Measurements from ENCODE around the gene IGSF3. TPM values are rescaled to one million over a fixed set of nuclear protein-coding genes. Genes with fewer than 3 reads are reported as not detected.
"Not testable (repeated sequence)": the region's sequence is repeated elsewhere in the genome, so short reads cannot be mapped to it uniquely, and the experiment has no call there.

The IGSF3 gene
- total and polyA plus RNA-seq, 7 experiments from 2014 or later = 0.04 to 0.63 (median 0.16) TPM; not detected in 3

- Mint-ChIP-seq H3K4me1 (peaks cover 0 to 11% (median 5%) of the 10 kb centered on the region in 7 donors), H3K27me3 (peaks cover 10 to 28% (median 19%) of the 10 kb centered on the region in 5 donors)
- H3K36me3 Mint-ChIP-seq; H3K4me3 Mint-ChIP-seq; POLR2A ChIA-PET; intact Hi-C loops (cut with micrococcal nuclease); H3K9me3 Mint-ChIP-seq; ATAC-seq; H3K27ac Mint-ChIP-seq; H3K27me3 ChIP-seq (ENCODE audit: control insufficient read depth in 2 of 2, insufficient read depth in 2 of 2, low read length in 2 of 2); CTCF ChIA-PET; H3K9me3 ChIP-seq (ENCODE audit: control insufficient read depth in 2 of 3, low read length in 3 of 3); H3K27ac ChIP-seq (ENCODE audit: low read depth, low read length); DNase-seq; H3K36me3 ChIP-seq (ENCODE audit: control insufficient read depth in 2 of 3, insufficient read depth in 3 of 3, low read length in 3 of 3); H3K4me3 ChIP-seq (ENCODE audit: low read length); H3K4me1 ChIP-seq (ENCODE audit: control insufficient read depth in 2 of 2, insufficient read depth in 2 of 2, low read length in 2 of 2): not testable (repeated sequence)
Measured at GRCh38 chr1:116647186-116647585, 20.3 kb downstream of the IGSF3 start.

DNA sequence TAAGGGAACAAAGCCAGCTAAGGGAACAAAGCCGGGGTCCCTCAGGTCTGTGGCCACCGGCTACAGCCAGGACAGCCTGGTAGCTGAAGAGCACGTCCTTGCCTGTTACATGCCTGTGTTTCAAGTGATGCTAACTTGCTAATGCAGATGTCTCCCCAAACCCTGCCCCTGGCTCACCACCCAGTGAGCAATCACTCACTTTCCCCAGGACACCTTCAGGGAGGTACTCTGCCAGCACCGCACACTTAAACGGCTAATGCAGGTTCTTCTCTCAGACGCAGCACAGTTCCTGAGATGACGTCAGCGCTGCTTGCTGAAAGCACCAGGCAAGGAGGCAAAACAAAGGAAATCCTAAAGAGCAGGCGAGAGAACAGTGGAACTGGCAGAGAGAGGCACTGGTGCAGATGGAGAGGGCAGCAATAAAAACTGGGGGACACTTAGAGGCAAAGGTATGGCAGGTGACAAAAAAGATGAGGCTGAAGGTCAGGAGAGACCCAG is 20.8 kb downstream of the IGSF3 start:
- H3K4me3 ChIP-seq (ENCODE audit: low read length); H3K27ac ChIP-seq (ENCODE audit: low read depth, low read length); intact Hi-C loops (cut with micrococcal nuclease); CTCF ChIA-PET; DNase-seq; H3K9me3 Mint-ChIP-seq; POLR2A ChIA-PET; H3K27ac Mint-ChIP-seq; H3K4me1 ChIP-seq (ENCODE audit: control insufficient read depth in 2 of 2, insufficient read depth in 2 of 2, low read length in 2 of 2); H3K27me3 ChIP-seq (ENCODE audit: control insufficient read depth in 2 of 2, insufficient read depth in 2 of 2, low read length in 2 of 2); H3K36me3 Mint-ChIP-seq; ATAC-seq; H3K9me3 ChIP-seq (ENCODE audit: control insufficient read depth in 2 of 3, low read length in 3 of 3); H3K36me3 ChIP-seq (ENCODE audit: control insufficient read depth in 2 of 3, insufficient read depth in 3 of 3, low read length in 3 of 3): not testable (repeated sequence)
- Mint-ChIP-seq H3K4me3 (peak overlapping the region in 8 of 10 donors; percentile 2 to 61 (median 32)), H3K4me1 (peaks cover 0 to 11% (median 5%) of the 10 kb centered on the region in 7 donors), H3K27me3 (peaks cover 10 to 23% (median 16%) of the 10 kb centered on the region in 5 donors)

DNA sequence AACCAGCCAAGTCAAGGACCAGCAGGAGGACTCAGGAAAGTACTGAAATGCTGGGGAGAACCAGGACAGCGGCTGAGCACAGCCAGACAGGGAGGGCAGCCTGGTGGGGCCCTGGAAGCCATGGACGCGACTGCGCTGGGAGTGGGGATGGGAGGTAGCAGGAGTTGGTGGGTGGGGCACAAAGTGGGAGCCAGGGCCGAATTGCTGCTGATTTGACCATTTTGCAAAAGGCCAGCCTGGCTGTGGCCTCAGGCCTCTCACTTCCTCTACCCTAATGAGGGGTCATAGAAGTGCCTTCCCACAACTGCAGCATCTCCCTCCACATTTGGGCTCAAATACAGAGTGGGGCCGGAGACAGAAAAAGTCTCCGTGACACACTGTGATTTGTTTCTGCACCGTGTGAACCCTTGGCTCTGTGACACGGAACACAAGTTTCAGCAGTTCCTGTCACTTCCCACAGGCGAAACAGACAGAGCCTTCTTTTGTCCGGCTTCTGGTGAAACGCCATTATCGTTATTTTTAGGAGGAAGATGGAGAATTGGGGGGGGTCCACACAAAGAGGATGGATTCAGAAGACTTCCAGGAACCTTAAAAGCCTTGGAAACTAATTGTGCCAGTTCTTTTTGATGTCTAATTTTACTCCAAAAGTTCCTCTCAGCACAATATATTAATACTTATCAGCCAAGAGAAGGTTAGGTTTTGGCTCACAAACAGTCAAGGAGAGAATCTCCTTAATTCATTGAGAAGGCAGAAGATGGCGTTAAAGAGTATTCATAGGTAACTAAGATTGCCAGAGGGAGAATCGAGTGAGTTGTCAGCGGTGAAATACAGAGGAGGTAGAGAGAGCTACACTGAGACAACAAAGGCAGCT is 21.5 kb downstream of the IGSF3 start:
- H3K4me3 ChIP-seq (ENCODE audit: low read length); H3K9me3 Mint-ChIP-seq; H3K27me3 ChIP-seq (ENCODE audit: control insufficient read depth in 2 of 2, insufficient read depth in 2 of 2, low read length in 2 of 2); H3K36me3 ChIP-seq (ENCODE audit: control insufficient read depth in 2 of 3, insufficient read depth in 3 of 3, low read length in 3 of 3); H3K4me1 ChIP-seq (ENCODE audit: control insufficient read depth in 2 of 2, insufficient read depth in 2 of 2, low read length in 2 of 2); H3K36me3 Mint-ChIP-seq; POLR2A ChIA-PET; H3K27ac ChIP-seq (ENCODE audit: low read depth, low read length); DNase-seq; ATAC-seq; H3K27ac Mint-ChIP-seq; intact Hi-C loops (cut with micrococcal nuclease); CTCF ChIA-PET; H3K9me3 ChIP-seq (ENCODE audit: control insufficient read depth in 2 of 3, low read length in 3 of 3): not testable (repeated sequence)
- H3K4me1 Mint-ChIP-seq = peaks cover 0 to 11% (median 5%) of the 10 kb centered on the region in 7 donors
- peaks cover 6 to 24% (median 14%) of the 10 kb centered on the region in 5 donors for H3K27me3 Mint-ChIP-seq
- H3K4me3 Mint-ChIP-seq = peak overlapping the region in 8 of 10 donors; percentile 2 to 61 (median 32)

- intact Hi-C loops (cut with micrococcal nuclease); H3K27ac Mint-ChIP-seq; H3K4me1 ChIP-seq (ENCODE audit: control insufficient read depth in 2 of 2, insufficient read depth in 2 of 2, low read length in 2 of 2); H3K9me3 ChIP-seq (ENCODE audit: control insufficient read depth in 2 of 3, low read length in 3 of 3); H3K4me3 ChIP-seq (ENCODE audit: low read length); H3K36me3 ChIP-seq (ENCODE audit: control insufficient read depth in 2 of 3, insufficient read depth in 3 of 3, low read length in 3 of 3); H3K9me3 Mint-ChIP-seq; DNase-seq; CTCF ChIA-PET; H3K27ac ChIP-seq (ENCODE audit: low read depth, low read length); H3K36me3 Mint-ChIP-seq; H3K4me3 Mint-ChIP-seq; POLR2A ChIA-PET; H3K27me3 ChIP-seq (ENCODE audit: control insufficient read depth in 2 of 2, insufficient read depth in 2 of 2, low read length in 2 of 2); ATAC-seq: not testable (repeated sequence)
- H3K27me3 Mint-ChIP-seq = peaks cover 6 to 28% (median 12%) of the 10 kb centered on the region in 5 donors
- H3K4me1 Mint-ChIP-seq = peaks cover 0 to 11% (median 5%) of the 10 kb centered on the region in 7 donors
Measured at GRCh38 chr1:116644993-116645392, 22.5 kb downstream of the IGSF3 start.

GRCh38 chr1:116644096-116644495 is 23.4 kb downstream of the IGSF3 start:
- H3K4me1 Mint-ChIP-seq = peaks cover 0 to 11% (median 5%) of the 10 kb centered on the region in 7 donors
- DNase-seq; ATAC-seq; H3K36me3 ChIP-seq (ENCODE audit: control insufficient read depth in 2 of 3, insufficient read depth in 3 of 3, low read length in 3 of 3); H3K9me3 ChIP-seq (ENCODE audit: control insufficient read depth in 2 of 3, low read length in 3 of 3); H3K4me3 ChIP-seq (ENCODE audit: low read length); H3K27ac Mint-ChIP-seq; intact Hi-C loops (cut with micrococcal nuclease); H3K27me3 ChIP-seq (ENCODE audit: control insufficient read depth in 2 of 2, insufficient read depth in 2 of 2, low read length in 2 of 2); H3K36me3 Mint-ChIP-seq; CTCF ChIA-PET; H3K4me3 Mint-ChIP-seq; H3K9me3 Mint-ChIP-seq; H3K27ac ChIP-seq (ENCODE audit: low read depth, low read length); H3K4me1 ChIP-seq (ENCODE audit: control insufficient read depth in 2 of 2, insufficient read depth in 2 of 2, low read length in 2 of 2); POLR2A ChIA-PET: not testable (repeated sequence)
- H3K27me3 Mint-ChIP-seq = peaks cover under 1 to 27% (median 9%) of the 10 kb centered on the region in 5 donors

DNA sequence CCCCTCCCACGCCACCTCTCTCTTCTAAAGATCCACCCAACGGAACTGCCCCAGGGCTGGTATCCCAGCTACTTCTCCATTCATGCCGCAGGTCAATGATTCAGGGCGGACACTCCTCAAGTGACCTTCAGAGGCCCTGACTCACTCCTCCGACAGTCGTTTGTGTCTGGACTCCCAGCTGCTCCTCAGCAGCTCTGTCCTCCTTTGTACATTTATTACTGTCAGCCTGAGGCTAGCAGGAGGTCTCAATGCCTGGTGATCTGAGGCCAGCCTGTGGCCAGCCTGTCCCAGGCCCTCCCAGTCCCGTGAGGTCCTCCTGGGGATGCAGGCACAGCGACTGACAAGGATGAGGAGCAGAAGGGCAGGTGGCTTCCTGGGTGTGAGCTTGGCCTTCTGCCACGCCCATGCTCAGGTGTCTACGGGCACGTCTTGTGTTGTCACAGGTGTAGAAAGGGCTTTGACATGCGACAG is 24.2 kb downstream of the IGSF3 start:
- peaks cover 0 to 11% (median 5%) of the 10 kb centered on the region in 7 donors for H3K4me1 Mint-ChIP-seq
- not testable (repeated sequence) for ATAC-seq

More for the DNA sequence above, 24.2 kb downstream of the IGSF3 start:
- H3K27ac Mint-ChIP-seq; CTCF ChIA-PET; POLR2A ChIA-PET; H3K36me3 Mint-ChIP-seq; H3K4me1 ChIP-seq (ENCODE audit: control insufficient read depth in 2 of 2, insufficient read depth in 2 of 2, low read length in 2 of 2); intact Hi-C loops (cut with micrococcal nuclease); H3K4me3 Mint-ChIP-seq; H3K27me3 ChIP-seq (ENCODE audit: control insufficient read depth in 2 of 2, insufficient read depth in 2 of 2, low read length in 2 of 2); DNase-seq; H3K4me3 ChIP-seq (ENCODE audit: low read length); H3K36me3 ChIP-seq (ENCODE audit: control insufficient read depth in 2 of 3, insufficient read depth in 3 of 3, low read length in 3 of 3); H3K9me3 Mint-ChIP-seq; H3K27ac ChIP-seq (ENCODE audit: low read depth, low read length); H3K9me3 ChIP-seq (ENCODE audit: control insufficient read depth in 2 of 3, low read length in 3 of 3): not testable (repeated sequence)
- H3K27me3 Mint-ChIP-seq = peaks cover 0 to 27% (median 12%) of the 10 kb centered on the region in 5 donors
